ENCODE results near the gene GANC. TPM values are rescaled to one million over a fixed set of nuclear protein-coding genes. Genes with fewer than 3 reads are reported as not detected.

Gene GANC
- total RNA-seq, 1 experiment from 2014 or later, result 15.8 TPM

DNA sequence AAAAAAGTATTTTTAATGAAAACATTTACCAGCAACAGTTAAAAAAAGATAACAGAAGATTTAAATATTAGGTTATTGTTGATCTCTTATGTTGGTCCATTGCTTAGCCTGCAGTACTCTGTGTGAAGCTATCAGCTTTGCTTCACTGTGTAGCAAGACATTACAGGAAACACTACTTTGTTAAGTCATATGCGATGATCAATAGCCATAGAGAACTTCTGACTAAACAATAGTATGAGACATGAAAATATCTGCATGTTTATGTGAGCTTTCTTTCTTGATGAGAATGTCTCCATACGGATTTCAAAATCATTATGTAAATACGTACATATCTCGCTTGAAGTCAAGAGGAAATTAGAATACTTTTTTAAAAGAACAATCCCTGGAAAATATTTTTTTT lies 59.3 kb downstream of the GANC start:
- Histone ChIP-seq H3T11ph (ENCODE audit: low read length) (no peak overlapping the region), H3K23ac (ENCODE audit: insufficient read length, low read depth, low read length) (no peak overlapping the region), H2BK120ac (ENCODE audit: low read depth, low read length, poor library complexity, severe bottlenecking) (no peak overlapping the region), H2BK5ac (ENCODE audit: insufficient read length, low read length) (no peak overlapping the region), H2BK15ac (ENCODE audit: low read depth, low read length) (no peak overlapping the region), H4K5ac (ENCODE audit: insufficient read length, low read depth, low read length) (no peak overlapping the region), H3K79me2 (ENCODE audit: insufficient read depth, low read length) (no peaks in the 10 kb centered on the region), H3K4me2 (ENCODE audit: insufficient read depth, insufficient read length, low read length) (no peak overlapping the region), H3K14ac (ENCODE audit: insufficient read depth, low read length) (no peak overlapping the region), H4K91ac (ENCODE audit: insufficient read length, low read depth, low read length) (no peak overlapping the region), H3K23me2 (ENCODE audit: insufficient read length, low read depth, low read length, poor library complexity, severe bottlenecking) (no peaks in the 10 kb centered on the region), H3K56ac (ENCODE audit: insufficient read length, low read depth, low read length) (no peak overlapping the region), H4K8ac (replicated peaks; ENCODE audit: insufficient read length, low read depth, low read length) (no peak overlapping the region), H3K9ac (ENCODE audit: extremely low read depth, insufficient read length, low read length) (no peak overlapping the region), H2AK5ac (ENCODE audit: insufficient read length, low read length) (no peak overlapping the region), H4K20me1 (ENCODE audit: control insufficient read depth, insufficient read depth, insufficient read length) (no peaks in the 10 kb centered on the region), H3K4ac (ENCODE audit: low read depth, low read length) (no peak overlapping the region), H2AFZ (ENCODE audit: low read length) (no peak overlapping the region), H3K9me3 (ENCODE audit: control insufficient read depth, low read depth, low read length) (no peaks in the 10 kb centered on the region), H3K4me1 (ENCODE audit: insufficient read depth, low read length) (no peaks in the 10 kb centered on the region), H2BK20ac (ENCODE audit: low read depth, low read length, poor library complexity, severe bottlenecking) (no peak overlapping the region), H3K79me1 (ENCODE audit: insufficient read depth, low read depth, low read length, poor library complexity, severe bottlenecking) (no peaks in the 10 kb centered on the region), H3K18ac (ENCODE audit: insufficient read length, low read depth, low read length) (no peak overlapping the region), H2BK12ac (ENCODE audit: insufficient read length, low read depth, low read length) (no peak overlapping the region), H3K27me3 (ENCODE audit: insufficient read depth, low read length) (no peaks in the 10 kb centered on the region), H3K27ac (ENCODE audit: insufficient read length, low read depth, low read length) (no peak overlapping the region)
- Mint-ChIP-seq H3K9me3 (peaks cover 9 to 17% of the 10 kb centered on the region in 2 experiments), H3K27ac (no peak overlapping the region), H3K4me1 (0 out of 4 replicates have a peak, but pooled peaks cover 0 to 2% of the 10 kb centered on the region in 2 experiments), H3K36me3 (ENCODE audit: insufficient read depth in 1 of 3, low read depth in 3 of 3) (peaks cover 7 to 19% (median 11%) of the 10 kb centered on the region in 3 experiments), H3K4me3 (no peak overlapping the region), H3K27me3 (ENCODE audit: low read depth) (no peaks in the 10 kb centered on the region)
- WGBS (ENCODE audit: extremely low coverage, insufficient read length, low lambda C conversion rate), result no CpG with 5 or more reads among the region's 4 CpGs
- TF ChIP-seq, protein P1, sequence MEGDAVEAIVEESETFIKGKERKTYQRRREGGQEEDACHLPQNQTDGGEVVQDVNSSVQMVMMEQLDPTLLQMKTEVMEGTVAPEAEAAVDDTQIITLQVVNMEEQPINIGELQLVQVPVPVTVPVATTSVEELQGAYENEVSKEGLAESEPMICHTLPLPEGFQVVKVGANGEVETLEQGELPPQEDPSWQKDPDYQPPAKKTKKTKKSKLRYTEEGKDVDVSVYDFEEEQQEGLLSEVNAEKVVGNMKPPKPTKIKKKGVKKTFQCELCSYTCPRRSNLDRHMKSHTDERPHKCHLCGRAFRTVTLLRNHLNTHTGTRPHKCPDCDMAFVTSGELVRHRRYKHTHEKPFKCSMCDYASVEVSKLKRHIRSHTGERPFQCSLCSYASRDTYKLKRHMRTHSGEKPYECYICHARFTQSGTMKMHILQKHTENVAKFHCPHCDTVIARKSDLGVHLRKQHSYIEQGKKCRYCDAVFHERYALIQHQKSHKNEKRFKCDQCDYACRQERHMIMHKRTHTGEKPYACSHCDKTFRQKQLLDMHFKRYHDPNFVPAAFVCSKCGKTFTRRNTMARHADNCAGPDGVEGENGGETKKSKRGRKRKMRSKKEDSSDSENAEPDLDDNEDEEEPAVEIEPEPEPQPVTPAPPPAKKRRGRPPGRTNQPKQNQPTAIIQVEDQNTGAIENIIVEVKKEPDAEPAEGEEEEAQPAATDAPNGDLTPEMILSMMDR (conservative IDR thresholded peaks at IDR 0.05), result no peak
- DNase-seq, result no peak
